ENCODE results near the gene RNLS. TPM values are rescaled to one million over a fixed set of nuclear protein-coding genes. Genes with fewer than 3 reads are reported as not detected.

The RNLS gene
- total and polyA plus RNA-seq, 2 of the 8 experiments (the other 6 are each of a cell fraction or from before 2014, with no cell fraction given), result 7.5 to 12.7 TPM

GRCh38 chr10:88583584-88583957, 453 bp upstream of the RNLS start:
- Histone ChIP-seq H3K9me3 (ENCODE audit: insufficient read depth in 2 of 2, low read depth in 1 of 2, low read length in 1 of 2) (no peaks in the 10 kb centered on the region), H2BK12ac (ENCODE audit: low read depth, low read length) (no peak overlapping the region), H3K27ac (ENCODE audit: low read depth, low read length) (no peak overlapping the region), H2BK120ac (replicated peaks; ENCODE audit: low read depth, low read length) (no peak overlapping the region), H3K79me1 (ENCODE audit: low read depth, low read length) (no peaks in the 10 kb centered on the region), H2AFZ (ENCODE audit: low read length) (peak overlapping the region; percentile 88), H4K8ac (ENCODE audit: extremely low read depth, insufficient read depth, low read length) (no peak overlapping the region; the same call in 1 of the 2 replicates), H3K4me1 (replicated peaks in 1 of 4; ENCODE audit: control insufficient read depth in 3 of 4, insufficient read depth in 4 of 4, low read length in 3 of 4) (no peaks in the 10 kb centered on the region), H2BK5ac (ENCODE audit: low read depth, low read length) (no peak overlapping the region), H3K56ac (replicated peaks; ENCODE audit: insufficient read length, low read depth, low read length) (no peak overlapping the region), H4K5ac (ENCODE audit: insufficient read length, low read depth, low read length) (no peak overlapping the region), H3K79me2 (ENCODE audit: control insufficient read depth in 1 of 2, insufficient read depth in 2 of 2, low read length in 2 of 2) (no peaks in the 10 kb centered on the region), H2BK20ac (ENCODE audit: low read length) (no peak overlapping the region), H3K18ac (ENCODE audit: extremely low read depth, low read length) (peak overlapping the region; percentile 38; the same call in 1 of the 2 replicates), H3K4me2 (ENCODE audit: insufficient read depth in 1 of 2, low read depth in 2 of 2, low read length in 2 of 2) (peak overlapping the region; percentile 69 to 93), H3K14ac (ENCODE audit: insufficient read length) (no peak overlapping the region), H3K4me3 (ENCODE audit: extremely low read depth in 1 of 4, insufficient read depth in 2 of 4, low read depth in 3 of 4, low read length in 4 of 4) (peak overlapping the region; percentile 79 to 86 (median 83)), H3K23me2 (ENCODE audit: low read depth, low read length) (peaks cover 3% of the 10 kb centered on the region), H4K20me1 (replicated peaks in 1 of 2; ENCODE audit: control insufficient read depth in 1 of 2, insufficient read depth in 2 of 2, low read length in 2 of 2) (no peaks in the 10 kb centered on the region), H3K9ac (replicated peaks in 1 of 4; ENCODE audit: extremely low read depth in 1 of 4, low read depth in 3 of 4, low read length in 3 of 4) (peak overlapping the region in 3 of 4 experiments; percentile 9 to 93 (median 67); a peak in 4 of 7 replicates), H3K27me3 (replicated peaks in 1 of 4; ENCODE audit: control insufficient read depth in 3 of 4, extremely low read depth in 1 of 4, insufficient read depth in 3 of 4, low read length in 3 of 4) (no peaks in the 10 kb centered on the region), H2AK5ac (ENCODE audit: low read depth, low read length) (no peak overlapping the region), H3K23ac (ENCODE audit: insufficient read length) (no peak overlapping the region), H3K4ac (replicated peaks; ENCODE audit: insufficient read length, low read depth, low read length) (no peak overlapping the region), H4K91ac (replicated peaks; ENCODE audit: insufficient read length, low read length) (no peak overlapping the region), H2BK15ac (ENCODE audit: low read length) (no peak overlapping the region; the same call in 1 of the 2 replicates), H3K36me3 (ENCODE audit: control insufficient read depth in 2 of 4, insufficient read depth in 4 of 4, low read length in 3 of 4) (no peaks in the 10 kb centered on the region)
- POLR2A ChIA-PET (ENCODE audit: partially characterized antibody), result interaction anchor here (0.6 to 1.7 kb wide), 3 partner anchors 8 to 722 kb away, joined by 3 to 5 read pairs (median 5); no protein-coding TSS in a partner anchor
- 52% methylated on average over 7 of the region's 7 CpGs; no CpG with 5 or more reads in 1 of the 2 experiments for WGBS, 2 experiments (ENCODE audit: extremely low coverage in 1 of 2, insufficient coverage in 1 of 2, insufficient read length in 1 of 2, insufficient replicate concordance in 2 of 2, low coverage in 1 of 2, low lambda C conversion rate in 2 of 2, missing lambda C conversion rate in 1 of 2)
- FAIRE-seq (no peak), DNase-seq (ENCODE audit: low read depth in 1 of 2, low spot score in 2 of 2) (no peak)
- TF ChIP-seq SUZ12 (IDR thresholded peaks at IDR 0.05; ENCODE audit: low read length) (no peak), KDM1A (IDR thresholded peaks at IDR 0.05; ENCODE audit: borderline replicate concordance, low read length) (peak; percentile 50; the same call in 1 of the 2 replicates)
- CTCF ChIA-PET (ENCODE audit: partially characterized antibody), result interaction anchor here (0.7 to 3.6 kb wide), 16 partner anchors 9 to 226 kb away, joined by 3 to 37 read pairs (median 4); no protein-coding TSS in a partner anchor
